GM23338 (cell line): Measurements from ENCODE around the gene SIPA1. TPM values are rescaled to one million over a fixed set of nuclear protein-coding genes. Genes with fewer than 3 reads are reported as not detected.

Source experiments
- ATAC-seq: fragments of 200-7000 bp; cut with Tn5 transposase; 3 replicates; pipeline ENCODE4 v1.9.1; 2020
- DNase-seq: peaks from one replicate; pipeline ENCODE4 v3.0.0-alpha.2; 2015; ENCODE audit warnings: low spot score
- H2AFZ ChIP-seq: fragments of 200-600 bp; sonication (generic); 2 replicates; pipeline ENCODE4 v1.8.0; 2016; ENCODE audit warnings: antibody characterized with exemption, mild to moderate bottlenecking, moderate library complexity
- H3F3A ChIP-seq: fragments of 200-600 bp; sonication (generic); replicated peaks from 2 replicates; pipeline ENCODE4 v1.8.0; 2017; ENCODE audit warnings: antibody characterized with exemption, mixed run types, low read depth
- H3K27ac ChIP-seq: fragments of 200-600 bp; sonication (generic); 2 replicates; pipeline ENCODE4 v1.6.1; 2016; ENCODE audit warnings: low read depth
- H3K27me3 ChIP-seq: fragments of 200-600 bp; sonication (generic); 2 replicates; pipeline ENCODE4 v1.8.0; 2016; ENCODE audit warnings: mild to moderate bottlenecking, mixed run types, moderate library complexity; ENCODE audit not compliant: insufficient read depth
- H3K36me3 ChIP-seq: fragments of 200-600 bp; sonication (generic); 2 replicates; pipeline ENCODE4 v1.8.0; 2016; ENCODE audit warnings: mild to moderate bottlenecking; ENCODE audit not compliant: insufficient read depth
- H3K4me1 ChIP-seq: fragments of 200-600 bp; sonication (generic); 2 replicates; pipeline ENCODE4 v1.8.0; 2016; ENCODE audit warnings: mild to moderate bottlenecking, moderate library complexity; ENCODE audit not compliant: insufficient read depth
- H3K4me2 ChIP-seq: fragments of 200-600 bp; sonication (generic); 2 replicates; pipeline ENCODE4 v1.7.1; 2017; ENCODE audit warnings: mixed run types
- H3K4me3 ChIP-seq: fragments of 200-600 bp; sonication (generic); 2 replicates; pipeline ENCODE4 v1.6.1; 2016; ENCODE audit warnings: mixed run types
- H3K79me2 ChIP-seq: fragments of 200-600 bp; sonication (generic); replicated peaks from 2 replicates; pipeline ENCODE4 v1.8.0; 2017; ENCODE audit warnings: mild to moderate bottlenecking; ENCODE audit not compliant: insufficient read depth
- H3K9me2 ChIP-seq: fragments of 200-600 bp; sonication (generic); 2 replicates; pipeline ENCODE4 v1.8.0; 2017; ENCODE audit not compliant: insufficient read depth
- H4K20me1 ChIP-seq: fragments of 200-600 bp; sonication (generic); replicated peaks from 2 replicates; pipeline ENCODE4 v1.8.0; 2017; ENCODE audit warnings: mild to moderate bottlenecking; ENCODE audit not compliant: insufficient read depth
- H3K27ac Mint-ChIP-seq: 2 replicates; pipeline ENCODE4 v1.8.0; 2020; ENCODE audit warnings: inconsistent platforms, mild to moderate bottlenecking, moderate library complexity, mixed read lengths
- H3K27me3 Mint-ChIP-seq: 3 replicates; pipeline ENCODE4 v1.8.0; 2022; ENCODE audit warnings: low read depth, mild to moderate bottlenecking, moderate library complexity, mixed read lengths, inconsistent platforms; ENCODE audit not compliant: insufficient read depth, poor library complexity
- H3K36me3 Mint-ChIP-seq: 3 replicates; pipeline ENCODE4 v1.8.0; 2021; ENCODE audit warnings: low read depth, mild to moderate bottlenecking, inconsistent platforms, moderate library complexity, mixed read lengths
- H3K4me1 Mint-ChIP-seq: 3 replicates; pipeline ENCODE4 v1.8.0; 2020; ENCODE audit warnings: mild to moderate bottlenecking, inconsistent platforms, mixed read lengths
- H3K4me3 Mint-ChIP-seq: 3 replicates; pipeline ENCODE4 v1.8.0; 2021; ENCODE audit warnings: moderate library complexity, mild to moderate bottlenecking, inconsistent platforms, mixed read lengths
- H3K9me3 Mint-ChIP-seq: 3 replicates; pipeline ENCODE4 v1.8.0; 2020; ENCODE audit warnings: moderate library complexity, mild to moderate bottlenecking, inconsistent platforms, mixed read lengths
- CREB1 ChIP-seq: fragments of 250-450 bp; sonication (Bioruptor Pico); IDR thresholded peaks from 2 replicates; pipeline ENCODE4 v1.5.0; 2020; ENCODE audit warnings: low read depth, mild to moderate bottlenecking, moderate library complexity
- EZH2 ChIP-seq: fragments of 200-600 bp; sonication (generic); IDR thresholded peaks from one replicate; pipeline ENCODE4 v1.8.0; 2017; ENCODE audit warnings: antibody characterized with exemption, mild to moderate bottlenecking, low read depth; ENCODE audit not compliant: unreplicated experiment
- EZH2phosphoT487 ChIP-seq: fragments of 200-600 bp; sonication (generic); IDR thresholded peaks from one replicate; pipeline ENCODE4 v1.8.1; 2018; ENCODE audit warnings: antibody characterized with exemption; ENCODE audit not compliant: unreplicated experiment
- JUNB ChIP-seq: IDR thresholded peaks from one replicate; pipeline ENCODE4 v1.6.1; 2016; ENCODE audit warnings: antibody characterized with exemption; ENCODE audit not compliant: unreplicated experiment
- NANOG ChIP-seq: IDR thresholded peaks from 2 replicates; pipeline ENCODE4 v1.6.1; 2016; ENCODE audit warnings: antibody characterized with exemption, borderline replicate concordance
- POLR2AphosphoS5 ChIP-seq: IDR thresholded peaks from 2 replicates; pipeline ENCODE4 v1.6.1; 2016; ENCODE audit warnings: antibody characterized with exemption, low read depth
- STAT1 ChIP-seq: IDR thresholded peaks from one replicate; pipeline ENCODE4 v1.6.1; 2016; ENCODE audit warnings: antibody characterized with exemption; ENCODE audit not compliant: unreplicated experiment
- ZNF114 ChIP-seq: fragments of 250-450 bp; sonication (Bioruptor Pico); IDR thresholded peaks from 2 replicates; pipeline ENCODE4 v1.5.0; 2020; ENCODE audit warnings: mild to moderate bottlenecking, moderate library complexity
- ZNF331 ChIP-seq: fragments of 250-450 bp; sonication (Bioruptor Pico); IDR thresholded peaks from 2 replicates; pipeline ENCODE4 v1.5.0; 2020; ENCODE audit warnings: low read depth, mild to moderate bottlenecking, moderate library complexity
- polyA plus RNA-seq: library from polyadenylated mRNA; unstranded; fragments of >200 nt; fragmentation: Nextera tagmentation; extraction: Ambion mirVana; gene quantifications from 2 replicates; pipeline ENCODE4 v1.2.1, GENCODE V29; 2016
- total RNA-seq: library from RNA; depleted of rRNA; stranded (reverse); fragments of >200 nt; shearing (Covaris generic); gene quantifications from 2 replicates; pipeline ENCODE4 v1.2.3, GENCODE V29; 2014
- TF ChIP-seq, protein P1 (sequence below): fragments of 250-450 bp; sonication (Bioruptor Pico); IDR thresholded peaks from 2 replicates; pipeline ENCODE4 v1.5.0; 2020; ENCODE audit warnings: mild to moderate bottlenecking, moderate library complexity
- TF ChIP-seq, protein P2 (sequence below): IDR thresholded peaks from 2 replicates; pipeline ENCODE4 v1.6.1; 2016; ENCODE audit warnings: antibody characterized with exemption
- TF ChIP-seq, protein P3 (sequence below), 2 experiments: fragments of 200-600 bp in 1 of 2; sonication (generic) in 1 of 2; conservative IDR thresholded peaks; 2 replicates each; pipeline versions ENCODE4 v1.5.1 to v1.6.1; 2016 to 2017; ENCODE audit warnings: antibody characterized with exemption in 2 of 2, low read depth in 2 of 2, mild to moderate bottlenecking in 2 of 2, moderate library complexity in 1 of 2
- TF ChIP-seq, protein P4 (sequence below): IDR thresholded peaks from one replicate; pipeline ENCODE4 v1.6.1; 2018; ENCODE audit warnings: antibody characterized with exemption; ENCODE audit not compliant: unreplicated experiment

SIPA1 gene
- total and polyA plus RNA-seq, 2 experiments from 2014 or later: 50.1 to 54.6 TPM

DNA sequence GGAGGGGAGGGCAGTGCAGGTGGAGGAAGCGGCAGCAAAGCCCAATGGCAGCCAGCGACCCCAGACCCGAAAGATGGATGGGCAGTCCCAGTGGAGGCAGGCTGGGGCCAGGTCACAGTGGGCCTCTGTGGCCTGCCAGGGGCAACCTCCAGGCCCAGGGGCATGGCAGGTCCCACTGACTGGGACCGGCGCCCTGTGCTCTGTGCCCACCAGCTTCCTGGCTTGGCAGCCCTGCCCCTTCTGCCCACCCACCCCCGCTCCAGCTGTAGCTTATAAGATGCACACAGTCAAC is 38.0 kb upstream of the SIPA1 start:
- Histone ChIP-seq H3F3A (no peaks in the 10 kb centered on the region), H2AFZ (no peak overlapping the region), H3K9me2 (no peaks in the 10 kb centered on the region), H3K4me3 (no peak overlapping the region), H3K27me3 (no peaks in the 10 kb centered on the region; the same call in 1 of the 2 replicates), H3K79me2 (no peaks in the 10 kb centered on the region), H3K36me3 (no peaks in the 10 kb centered on the region; the same call in 1 of the 2 replicates), H4K20me1 (no peaks in the 10 kb centered on the region; the same call in 1 of the 2 replicates), H3K4me1 (no peaks in the 10 kb centered on the region), H3K27ac (no peak overlapping the region), H3K4me2 (no peak overlapping the region)
- H3K4me3 Mint-ChIP-seq: no peak overlapping the region
- H3K27me3 Mint-ChIP-seq: peaks cover 11% of the 10 kb centered on the region
- TF ChIP-seq, protein P1, sequence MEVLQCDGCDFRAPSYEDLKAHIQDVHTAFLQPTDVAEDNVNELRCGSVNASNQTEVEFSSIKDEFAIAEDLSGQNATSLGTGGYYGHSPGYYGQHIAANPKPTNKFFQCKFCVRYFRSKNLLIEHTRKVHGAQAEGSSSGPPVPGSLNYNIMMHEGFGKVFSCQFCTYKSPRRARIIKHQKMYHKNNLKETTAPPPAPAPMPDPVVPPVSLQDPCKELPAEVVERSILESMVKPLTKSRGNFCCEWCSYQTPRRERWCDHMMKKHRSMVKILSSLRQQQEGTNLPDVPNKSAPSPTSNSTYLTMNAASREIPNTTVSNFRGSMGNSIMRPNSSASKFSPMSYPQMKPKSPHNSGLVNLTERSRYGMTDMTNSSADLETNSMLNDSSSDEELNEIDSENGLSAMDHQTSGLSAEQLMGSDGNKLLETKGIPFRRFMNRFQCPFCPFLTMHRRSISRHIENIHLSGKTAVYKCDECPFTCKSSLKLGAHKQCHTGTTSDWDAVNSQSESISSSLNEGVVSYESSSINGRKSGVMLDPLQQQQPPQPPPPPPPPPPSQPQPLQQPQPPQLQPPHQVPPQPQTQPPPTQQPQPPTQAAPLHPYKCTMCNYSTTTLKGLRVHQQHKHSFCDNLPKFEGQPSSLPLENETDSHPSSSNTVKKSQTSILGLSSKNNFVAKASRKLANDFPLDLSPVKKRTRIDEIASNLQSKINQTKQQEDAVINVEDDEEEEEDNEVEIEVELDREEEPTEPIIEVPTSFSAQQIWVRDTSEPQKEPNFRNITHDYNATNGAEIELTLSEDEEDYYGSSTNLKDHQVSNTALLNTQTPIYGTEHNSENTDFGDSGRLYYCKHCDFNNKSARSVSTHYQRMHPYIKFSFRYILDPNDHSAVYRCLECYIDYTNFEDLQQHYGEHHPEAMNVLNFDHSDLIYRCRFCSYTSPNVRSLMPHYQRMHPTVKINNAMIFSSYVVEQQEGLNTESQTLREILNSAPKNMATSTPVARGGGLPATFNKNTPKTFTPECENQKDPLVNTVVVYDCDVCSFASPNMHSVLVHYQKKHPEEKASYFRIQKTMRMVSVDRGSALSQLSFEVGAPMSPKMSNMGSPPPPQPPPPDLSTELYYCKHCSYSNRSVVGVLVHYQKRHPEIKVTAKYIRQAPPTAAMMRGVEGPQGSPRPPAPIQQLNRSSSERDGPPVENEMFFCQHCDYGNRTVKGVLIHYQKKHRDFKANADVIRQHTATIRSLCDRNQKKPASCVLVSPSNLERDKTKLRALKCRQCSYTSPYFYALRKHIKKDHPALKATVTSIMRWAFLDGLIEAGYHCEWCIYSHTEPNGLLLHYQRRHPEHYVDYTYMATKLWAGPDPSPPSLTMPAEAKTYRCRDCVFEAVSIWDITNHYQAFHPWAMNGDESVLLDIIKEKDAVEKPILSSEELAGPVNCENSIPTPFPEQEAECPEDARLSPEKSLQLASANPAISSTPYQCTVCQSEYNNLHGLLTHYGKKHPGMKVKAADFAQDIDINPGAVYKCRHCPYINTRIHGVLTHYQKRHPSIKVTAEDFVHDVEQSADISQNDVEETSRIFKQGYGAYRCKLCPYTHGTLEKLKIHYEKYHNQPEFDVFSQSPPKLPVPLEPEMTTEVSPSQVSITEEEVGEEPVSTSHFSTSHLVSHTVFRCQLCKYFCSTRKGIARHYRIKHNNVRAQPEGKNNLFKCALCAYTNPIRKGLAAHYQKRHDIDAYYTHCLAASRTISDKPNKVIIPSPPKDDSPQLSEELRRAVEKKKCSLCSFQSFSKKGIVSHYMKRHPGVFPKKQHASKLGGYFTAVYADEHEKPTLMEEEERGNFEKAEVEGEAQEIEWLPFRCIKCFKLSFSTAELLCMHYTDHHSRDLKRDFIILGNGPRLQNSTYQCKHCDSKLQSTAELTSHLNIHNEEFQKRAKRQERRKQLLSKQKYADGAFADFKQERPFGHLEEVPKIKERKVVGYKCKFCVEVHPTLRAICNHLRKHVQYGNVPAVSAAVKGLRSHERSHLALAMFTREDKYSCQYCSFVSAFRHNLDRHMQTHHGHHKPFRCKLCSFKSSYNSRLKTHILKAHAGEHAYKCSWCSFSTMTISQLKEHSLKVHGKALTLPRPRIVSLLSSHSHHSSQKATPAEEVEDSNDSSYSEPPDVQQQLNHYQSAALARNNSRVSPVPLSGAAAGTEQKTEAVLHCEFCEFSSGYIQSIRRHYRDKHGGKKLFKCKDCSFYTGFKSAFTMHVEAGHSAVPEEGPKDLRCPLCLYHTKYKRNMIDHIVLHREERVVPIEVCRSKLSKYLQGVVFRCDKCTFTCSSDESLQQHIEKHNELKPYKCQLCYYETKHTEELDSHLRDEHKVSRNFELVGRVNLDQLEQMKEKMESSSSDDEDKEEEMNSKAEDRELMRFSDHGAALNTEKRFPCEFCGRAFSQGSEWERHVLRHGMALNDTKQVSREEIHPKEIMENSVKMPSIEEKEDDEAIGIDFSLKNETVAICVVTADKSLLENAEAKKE (CRISPR knock-in tag): no peak
- TF ChIP-seq STAT1 (no peak), ZNF114 (CRISPR knock-in tag) (no peak), EZH2phosphoT487 (no peak), EZH2 (no peak), ZNF331 (CRISPR knock-in tag) (no peak), POLR2AphosphoS5 (no peak), NANOG (no peak), JUNB (no peak), CREB1 (CRISPR knock-in tag) (no peak)
- TF ChIP-seq, protein P2, sequence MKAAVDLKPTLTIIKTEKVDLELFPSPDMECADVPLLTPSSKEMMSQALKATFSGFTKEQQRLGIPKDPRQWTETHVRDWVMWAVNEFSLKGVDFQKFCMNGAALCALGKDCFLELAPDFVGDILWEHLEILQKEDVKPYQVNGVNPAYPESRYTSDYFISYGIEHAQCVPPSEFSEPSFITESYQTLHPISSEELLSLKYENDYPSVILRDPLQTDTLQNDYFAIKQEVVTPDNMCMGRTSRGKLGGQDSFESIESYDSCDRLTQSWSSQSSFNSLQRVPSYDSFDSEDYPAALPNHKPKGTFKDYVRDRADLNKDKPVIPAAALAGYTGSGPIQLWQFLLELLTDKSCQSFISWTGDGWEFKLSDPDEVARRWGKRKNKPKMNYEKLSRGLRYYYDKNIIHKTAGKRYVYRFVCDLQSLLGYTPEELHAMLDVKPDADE: no peak
- TF ChIP-seq, protein P3, sequence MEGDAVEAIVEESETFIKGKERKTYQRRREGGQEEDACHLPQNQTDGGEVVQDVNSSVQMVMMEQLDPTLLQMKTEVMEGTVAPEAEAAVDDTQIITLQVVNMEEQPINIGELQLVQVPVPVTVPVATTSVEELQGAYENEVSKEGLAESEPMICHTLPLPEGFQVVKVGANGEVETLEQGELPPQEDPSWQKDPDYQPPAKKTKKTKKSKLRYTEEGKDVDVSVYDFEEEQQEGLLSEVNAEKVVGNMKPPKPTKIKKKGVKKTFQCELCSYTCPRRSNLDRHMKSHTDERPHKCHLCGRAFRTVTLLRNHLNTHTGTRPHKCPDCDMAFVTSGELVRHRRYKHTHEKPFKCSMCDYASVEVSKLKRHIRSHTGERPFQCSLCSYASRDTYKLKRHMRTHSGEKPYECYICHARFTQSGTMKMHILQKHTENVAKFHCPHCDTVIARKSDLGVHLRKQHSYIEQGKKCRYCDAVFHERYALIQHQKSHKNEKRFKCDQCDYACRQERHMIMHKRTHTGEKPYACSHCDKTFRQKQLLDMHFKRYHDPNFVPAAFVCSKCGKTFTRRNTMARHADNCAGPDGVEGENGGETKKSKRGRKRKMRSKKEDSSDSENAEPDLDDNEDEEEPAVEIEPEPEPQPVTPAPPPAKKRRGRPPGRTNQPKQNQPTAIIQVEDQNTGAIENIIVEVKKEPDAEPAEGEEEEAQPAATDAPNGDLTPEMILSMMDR (conservative IDR thresholded peaks at IDR 0.05; ENCODE audit: low read depth in 2 of 2): no peak
- TF ChIP-seq, protein P4, sequence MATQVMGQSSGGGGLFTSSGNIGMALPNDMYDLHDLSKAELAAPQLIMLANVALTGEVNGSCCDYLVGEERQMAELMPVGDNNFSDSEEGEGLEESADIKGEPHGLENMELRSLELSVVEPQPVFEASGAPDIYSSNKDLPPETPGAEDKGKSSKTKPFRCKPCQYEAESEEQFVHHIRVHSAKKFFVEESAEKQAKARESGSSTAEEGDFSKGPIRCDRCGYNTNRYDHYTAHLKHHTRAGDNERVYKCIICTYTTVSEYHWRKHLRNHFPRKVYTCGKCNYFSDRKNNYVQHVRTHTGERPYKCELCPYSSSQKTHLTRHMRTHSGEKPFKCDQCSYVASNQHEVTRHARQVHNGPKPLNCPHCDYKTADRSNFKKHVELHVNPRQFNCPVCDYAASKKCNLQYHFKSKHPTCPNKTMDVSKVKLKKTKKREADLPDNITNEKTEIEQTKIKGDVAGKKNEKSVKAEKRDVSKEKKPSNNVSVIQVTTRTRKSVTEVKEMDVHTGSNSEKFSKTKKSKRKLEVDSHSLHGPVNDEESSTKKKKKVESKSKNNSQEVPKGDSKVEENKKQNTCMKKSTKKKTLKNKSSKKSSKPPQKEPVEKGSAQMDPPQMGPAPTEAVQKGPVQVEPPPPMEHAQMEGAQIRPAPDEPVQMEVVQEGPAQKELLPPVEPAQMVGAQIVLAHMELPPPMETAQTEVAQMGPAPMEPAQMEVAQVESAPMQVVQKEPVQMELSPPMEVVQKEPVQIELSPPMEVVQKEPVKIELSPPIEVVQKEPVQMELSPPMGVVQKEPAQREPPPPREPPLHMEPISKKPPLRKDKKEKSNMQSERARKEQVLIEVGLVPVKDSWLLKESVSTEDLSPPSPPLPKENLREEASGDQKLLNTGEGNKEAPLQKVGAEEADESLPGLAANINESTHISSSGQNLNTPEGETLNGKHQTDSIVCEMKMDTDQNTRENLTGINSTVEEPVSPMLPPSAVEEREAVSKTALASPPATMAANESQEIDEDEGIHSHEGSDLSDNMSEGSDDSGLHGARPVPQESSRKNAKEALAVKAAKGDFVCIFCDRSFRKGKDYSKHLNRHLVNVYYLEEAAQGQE: no peak
- H3K9me3 Mint-ChIP-seq: no peaks in the 10 kb centered on the region; the same call in 2 of the 3 replicates
- H3K36me3 Mint-ChIP-seq: peaks cover 18% of the 10 kb centered on the region; the same call in 2 of the 3 replicates
- DNase-seq (no peak), ATAC-seq (no peak)
- no peaks in the 10 kb centered on the region; the same call in 2 of the 3 replicates for H3K4me1 Mint-ChIP-seq
- H3K27ac Mint-ChIP-seq: no peak overlapping the region
